GM12891 (cell line): ENCODE results near the gene HCN3.

Source experiments
- PAX5 ChIP-seq: IDR thresholded peaks from 2 replicates; pipeline ENCODE4 v1.6.1; 2011; ENCODE audit warnings: low read length, moderate library complexity, mild to moderate bottlenecking; ENCODE audit not compliant: insufficient read depth, severe bottlenecking
- POLR2A ChIP-seq: IDR thresholded peaks from 2 replicates; pipeline ENCODE4 v1.6.1; 2011; ENCODE audit warnings: low read depth, low read length, control low read depth
- POLR2AphosphoS5 ChIP-seq: IDR thresholded peaks from 2 replicates; pipeline ENCODE4 v1.6.1; 2011; ENCODE audit warnings: low read depth, low read length, control low read depth
- POU2F2 ChIP-seq: IDR thresholded peaks from 2 replicates; pipeline ENCODE4 v1.6.1; 2011; ENCODE audit warnings: low read depth, mild to moderate bottlenecking, control low read depth, low read length, moderate library complexity
- TAF1 ChIP-seq: IDR thresholded peaks from 2 replicates; pipeline ENCODE4 v1.6.1; 2011; ENCODE audit warnings: low read depth, low read length, control low read depth

- no peak for TF ChIP-seq POLR2A
- TF ChIP-seq TAF1, result no peak
- no peak for TF ChIP-seq POLR2AphosphoS5
- no peak for TF ChIP-seq PAX5
- TF ChIP-seq POU2F2, result no peak
These were observed 44.6 kb downstream of the HCN3 start for GRCh38 chr1:155321639-155322503.
